ENCODE measurements around the gene COLQ.

DNA sequence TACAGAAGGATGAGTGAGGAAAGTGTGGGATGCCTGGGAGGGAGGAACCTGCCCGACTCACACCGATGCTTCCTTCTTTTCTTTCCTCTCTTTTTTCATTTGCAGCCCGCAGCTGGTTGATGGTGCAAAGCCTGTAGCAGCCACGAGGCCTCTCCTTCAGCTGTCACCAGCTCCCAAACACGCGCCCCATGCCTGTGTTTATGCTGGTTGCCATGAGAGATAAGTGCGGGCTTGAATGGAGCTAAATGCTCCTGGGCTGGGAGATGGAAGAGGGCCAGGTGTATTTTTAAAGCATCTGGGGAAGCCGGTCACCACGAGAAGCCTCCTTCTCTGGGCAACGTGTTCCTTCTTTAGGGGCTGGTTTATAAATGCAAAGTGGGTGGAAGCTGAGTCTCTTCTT is 9.3 kb downstream of the COLQ start:
- TF ChIP-seq ISL1 (CRISPR knock-in tag; IDR thresholded peaks at IDR 0.05), result no peak
- TF ChIP-seq, protein P1, sequence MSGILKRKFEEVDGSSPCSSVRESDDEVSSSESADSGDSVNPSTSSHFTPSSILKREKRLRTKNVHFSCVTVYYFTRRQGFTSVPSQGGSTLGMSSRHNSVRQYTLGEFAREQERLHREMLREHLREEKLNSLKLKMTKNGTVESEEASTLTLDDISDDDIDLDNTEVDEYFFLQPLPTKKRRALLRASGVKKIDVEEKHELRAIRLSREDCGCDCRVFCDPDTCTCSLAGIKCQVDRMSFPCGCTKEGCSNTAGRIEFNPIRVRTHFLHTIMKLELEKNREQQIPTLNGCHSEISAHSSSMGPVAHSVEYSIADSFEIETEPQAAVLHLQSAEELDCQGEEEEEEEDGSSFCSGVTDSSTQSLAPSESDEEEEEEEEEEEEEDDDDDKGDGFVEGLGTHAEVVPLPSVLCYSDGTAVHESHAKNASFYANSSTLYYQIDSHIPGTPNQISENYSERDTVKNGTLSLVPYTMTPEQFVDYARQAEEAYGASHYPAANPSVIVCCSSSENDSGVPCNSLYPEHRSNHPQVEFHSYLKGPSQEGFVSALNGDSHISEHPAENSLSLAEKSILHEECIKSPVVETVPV (CRISPR knock-in tag; IDR thresholded peaks at IDR 0.05), result no peak
- TF ChIP-seq ZFP3 (CRISPR knock-in tag; IDR thresholded peaks at IDR 0.05), result no peak
- TF ChIP-seq ZC3H10 (CRISPR knock-in tag; IDR thresholded peaks at IDR 0.05), result no peak
- TF ChIP-seq ZNF565 (CRISPR knock-in tag; conservative IDR thresholded peaks at IDR 0.05; ENCODE audit: low read depth), result no peak
- TF ChIP-seq RARB (CRISPR knock-in tag; IDR thresholded peaks at IDR 0.05), result no peak
- TF ChIP-seq, protein P2, sequence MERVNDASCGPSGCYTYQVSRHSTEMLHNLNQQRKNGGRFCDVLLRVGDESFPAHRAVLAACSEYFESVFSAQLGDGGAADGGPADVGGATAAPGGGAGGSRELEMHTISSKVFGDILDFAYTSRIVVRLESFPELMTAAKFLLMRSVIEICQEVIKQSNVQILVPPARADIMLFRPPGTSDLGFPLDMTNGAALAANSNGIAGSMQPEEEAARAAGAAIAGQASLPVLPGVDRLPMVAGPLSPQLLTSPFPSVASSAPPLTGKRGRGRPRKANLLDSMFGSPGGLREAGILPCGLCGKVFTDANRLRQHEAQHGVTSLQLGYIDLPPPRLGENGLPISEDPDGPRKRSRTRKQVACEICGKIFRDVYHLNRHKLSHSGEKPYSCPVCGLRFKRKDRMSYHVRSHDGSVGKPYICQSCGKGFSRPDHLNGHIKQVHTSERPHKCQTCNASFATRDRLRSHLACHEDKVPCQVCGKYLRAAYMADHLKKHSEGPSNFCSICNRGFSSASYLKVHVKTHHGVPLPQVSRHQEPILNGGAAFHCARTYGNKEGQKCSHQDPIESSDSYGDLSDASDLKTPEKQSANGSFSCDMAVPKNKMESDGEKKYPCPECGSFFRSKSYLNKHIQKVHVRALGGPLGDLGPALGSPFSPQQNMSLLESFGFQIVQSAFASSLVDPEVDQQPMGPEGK (CRISPR knock-in tag; IDR thresholded peaks at IDR 0.05; ENCODE audit: borderline replicate concordance), result no peak
- TF ChIP-seq ESRRG (CRISPR knock-in tag; IDR thresholded peaks at IDR 0.05), result no peak
- no peak for TF ChIP-seq TOX (CRISPR knock-in tag; IDR thresholded peaks at IDR 0.05; ENCODE audit: borderline replicate concordance)
- TF ChIP-seq TCF4 (CRISPR knock-in tag; IDR thresholded peaks at IDR 0.05; ENCODE audit: borderline replicate concordance), result no peak
- TF ChIP-seq ZNF70 (CRISPR knock-in tag; IDR thresholded peaks at IDR 0.05), result no peak
